Stimulated activated CD8-positive, alpha-beta memory T cell treated with anti-CD3 and anti-CD28 coated beads, Interleukin-4, amount 100 ng/mL, for 1 hour (primary cell): ENCODE measurements around the gene NMU.
"Not testable (repeated sequence)": the region's sequence is repeated elsewhere in the genome, so short reads cannot be mapped to it uniquely, and the experiment has no call there.

Experiments used
- DNase-seq, 2 donors: peaks; one replicate each; pipeline ENCODE4 v3.0.0-alpha.2; 2020; ENCODE audit warnings: low read depth in 2 of 2, low spot score in 1 of 2

The NMU gene

GRCh38 chr4:55625835-55626234, 10.3 kb downstream of the NMU start:
- DNase-seq, result no peak

DNA sequence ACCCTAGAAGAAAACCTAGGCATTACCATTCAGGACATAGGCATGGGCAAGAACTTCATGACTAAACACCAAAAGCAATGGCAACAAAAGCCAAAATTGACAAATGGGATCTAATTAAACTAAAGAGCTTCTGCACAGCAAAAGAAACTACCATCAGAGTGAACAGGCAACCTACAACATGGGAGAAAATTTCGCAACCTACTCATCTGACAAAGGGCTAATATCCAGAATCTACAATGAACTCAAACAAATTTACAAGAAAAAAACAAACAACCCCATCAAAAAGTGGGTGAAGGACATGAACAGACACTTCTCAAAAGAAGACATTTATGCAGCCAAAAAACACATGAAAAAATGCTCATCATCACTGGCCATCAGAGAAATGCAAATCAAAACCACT, 12.0 kb downstream of the NMU start:
- DNase-seq, result not testable (repeated sequence)

DNA sequence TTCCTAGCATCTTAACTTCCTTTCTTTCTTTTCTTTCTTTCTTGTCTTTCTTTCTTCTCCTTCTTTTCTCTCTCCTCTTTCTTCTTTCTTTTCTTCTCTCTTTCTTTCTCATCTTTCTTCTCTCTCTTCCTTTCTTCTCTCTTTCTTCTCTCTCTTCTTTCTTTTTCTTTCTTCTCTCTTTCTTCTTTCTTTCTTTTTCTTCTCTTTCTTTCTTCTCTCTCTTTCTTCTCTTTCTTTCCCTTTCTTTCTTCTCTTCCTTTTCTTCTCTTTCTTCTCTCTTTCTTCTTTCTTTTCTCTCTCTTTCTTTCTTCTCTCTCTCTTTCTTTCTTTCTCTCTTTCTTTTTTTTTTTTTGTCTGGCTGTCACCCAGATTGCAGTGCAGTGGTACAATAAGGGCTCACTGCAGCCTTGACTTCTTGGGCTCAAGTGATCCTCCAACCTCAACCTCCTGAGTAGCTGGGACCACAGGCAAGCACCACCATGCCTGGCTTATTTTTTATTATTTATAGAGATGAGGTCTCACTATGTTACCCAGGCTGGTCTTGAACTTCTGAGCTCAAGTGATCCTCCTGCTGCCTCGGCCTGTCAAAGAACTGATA, 17.5 kb downstream of the NMU start:
- DNase-seq, result no peak

- DNase-seq, result no peak
Measured at GRCh38 chr4:55617587-55618197, 18.4 kb downstream of the NMU start.

DNA sequence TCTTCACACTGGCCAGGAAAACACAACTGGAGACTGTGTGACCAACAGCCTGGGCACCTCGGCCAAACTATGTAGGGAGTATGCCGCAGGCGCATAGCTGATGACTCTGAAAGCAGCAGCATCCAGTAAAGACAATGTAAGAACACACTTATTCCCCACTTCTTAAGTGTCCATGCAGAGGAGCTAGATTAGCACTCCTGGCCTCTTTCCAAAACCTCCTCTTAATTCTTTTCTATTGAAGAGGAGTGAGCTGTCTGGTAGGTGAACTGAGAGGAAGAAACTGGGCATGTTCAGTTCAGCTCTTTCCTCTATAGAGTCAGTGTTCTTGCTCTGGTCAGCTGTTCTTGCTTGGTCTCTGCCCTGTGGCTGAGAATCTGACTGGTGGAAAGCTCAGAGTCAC, 21.1 kb downstream of the NMU start:
- DNase-seq, result no peak

GRCh38 chr4:55613621-55614020, 22.5 kb downstream of the NMU start:
- DNase-seq, result no peak

GRCh38 chr4:55612341-55612740, 23.8 kb downstream of the NMU start:
- no peak for DNase-seq

GRCh38 chr4:55611358-55612059, 24.6 kb downstream of the NMU start:
- no peak for DNase-seq

- DNase-seq, result no peak
Measured at GRCh38 chr4:55610381-55610780, 25.7 kb downstream of the NMU start.

DNA sequence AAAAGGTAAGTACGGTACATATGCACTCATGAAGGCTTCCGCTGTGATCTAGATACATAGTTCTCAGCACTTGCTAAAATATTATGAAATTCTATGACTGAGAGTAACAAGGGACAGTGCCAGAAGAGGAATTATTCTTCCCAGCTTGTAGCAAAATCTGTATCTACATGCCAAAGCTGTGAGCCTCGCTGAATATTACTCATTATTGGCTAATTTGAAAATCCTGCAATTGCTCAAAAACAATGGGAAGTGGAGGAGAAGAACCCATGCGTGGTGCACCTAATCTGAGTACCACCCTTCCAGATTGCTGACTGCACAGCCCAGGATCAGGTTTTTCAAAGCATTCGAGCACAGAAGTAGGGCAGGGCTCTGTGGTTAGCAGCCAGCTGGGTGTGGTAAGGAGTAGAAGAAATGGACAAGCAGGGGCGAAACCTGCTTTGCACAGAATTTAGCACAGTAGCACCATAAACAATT, 26.7 kb downstream of the NMU start:
- DNase-seq, result no peak

DNA sequence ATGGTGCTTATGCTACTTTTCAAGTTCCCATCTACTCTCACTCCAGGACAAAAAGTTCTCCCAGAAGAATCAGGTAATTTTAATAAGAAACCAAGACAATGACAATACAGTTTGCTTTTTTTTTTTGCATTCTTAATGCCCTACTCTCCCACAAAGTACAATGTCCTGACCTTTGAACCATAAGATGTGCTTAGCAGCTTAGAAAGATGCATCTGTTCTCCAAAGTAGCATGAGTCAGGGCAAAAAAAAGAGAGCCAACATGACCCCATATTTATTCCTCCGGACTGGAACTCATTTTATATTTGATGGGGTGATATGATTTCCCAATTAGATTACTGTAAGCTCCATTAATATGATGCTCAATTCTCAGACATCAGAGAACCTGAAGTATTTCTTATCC, 27.5 kb downstream of the NMU start:
- DNase-seq, result no peak

DNA sequence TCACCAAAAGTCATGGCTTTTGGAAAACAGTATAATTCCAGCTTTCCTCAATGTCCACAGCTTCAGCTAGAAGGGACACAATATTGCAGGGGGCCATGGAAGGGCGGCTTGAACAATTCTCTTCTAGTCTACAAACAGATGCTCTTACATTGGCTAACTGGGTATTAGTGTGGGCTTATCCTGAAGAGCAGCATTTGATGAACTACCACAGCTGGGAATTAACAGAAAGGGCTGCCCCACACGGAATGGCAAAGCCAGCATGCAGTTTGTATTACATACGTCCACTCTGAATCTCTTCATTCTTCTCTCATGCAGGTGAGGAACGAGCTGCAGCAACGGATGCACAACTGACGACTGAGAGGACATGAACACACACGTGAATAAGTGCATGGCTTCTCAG, 31.1 kb downstream of the NMU start:
- DNase-seq, result no peak

GRCh38 chr4:55600640-55601039, 35.5 kb downstream of the NMU start:
- no peak for DNase-seq

GRCh38 chr4:55598641-55599040, 37.5 kb downstream of the NMU start:
- DNase-seq, result no peak

- no peak for DNase-seq
Measured at GRCh38 chr4:55592014-55592413, 44.1 kb downstream of the NMU start, which contains the start of gene PDCL2. Gene PDCL2, minus strand, starts transcription at chr4:55592245. Its CDS starts 136 bp downstream, at chr4:55592109.

- no peak for DNase-seq
Measured at GRCh38 chr4:55588160-55588559, 47.9 kb downstream of the NMU start.

DNA sequence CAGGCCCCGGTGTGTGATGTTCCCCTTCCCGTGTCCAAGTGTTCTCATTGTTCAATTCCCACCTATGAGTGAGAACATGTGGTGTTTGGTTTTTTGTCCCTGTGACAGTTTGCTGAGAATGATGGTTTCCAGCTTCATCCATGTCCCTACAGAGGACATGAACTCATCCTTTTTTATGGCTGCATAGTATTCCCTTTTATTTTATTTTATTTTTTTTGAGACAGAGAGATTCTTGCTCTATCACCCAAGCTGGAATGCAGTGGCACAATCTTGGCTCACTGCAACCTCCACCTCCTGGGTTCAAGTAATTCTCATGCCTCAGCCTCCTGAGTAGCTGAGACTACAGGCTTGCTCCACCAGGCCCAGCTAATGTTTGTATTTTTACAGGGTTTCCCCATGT, 53.3 kb downstream of the NMU start:
- not testable (repeated sequence) for DNase-seq

DNA sequence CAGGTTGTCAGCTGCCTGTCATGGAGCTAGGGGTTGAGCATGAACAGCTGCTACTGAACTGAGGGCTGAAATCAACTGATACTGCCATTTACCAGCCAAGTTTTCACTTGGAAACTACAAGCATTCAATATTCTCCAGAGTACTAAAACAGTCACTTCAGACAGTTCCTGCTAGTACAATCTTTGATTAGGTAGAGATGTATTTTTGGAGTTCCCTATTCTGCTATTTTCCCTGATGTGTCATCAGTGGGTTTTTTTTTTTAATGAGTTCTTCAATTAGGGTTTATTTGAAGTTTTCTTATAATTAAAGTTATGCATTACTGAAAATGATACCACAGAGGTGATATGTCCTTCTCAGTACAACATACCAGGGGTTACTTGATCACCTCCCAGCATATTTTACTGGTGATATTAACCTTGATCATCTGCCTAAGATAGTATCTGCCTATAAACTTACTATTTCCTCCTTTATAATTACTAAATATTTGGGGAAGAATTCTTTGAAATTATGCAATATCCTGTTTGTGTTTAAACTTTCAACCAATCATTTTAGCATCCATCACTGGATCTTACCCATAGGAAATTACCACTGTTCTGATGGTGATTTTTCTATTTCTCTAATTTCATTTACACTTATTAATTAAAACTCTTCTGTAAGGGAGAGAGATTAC, 57.6 kb downstream of the NMU start:
- DNase-seq, result no peak

DNA sequence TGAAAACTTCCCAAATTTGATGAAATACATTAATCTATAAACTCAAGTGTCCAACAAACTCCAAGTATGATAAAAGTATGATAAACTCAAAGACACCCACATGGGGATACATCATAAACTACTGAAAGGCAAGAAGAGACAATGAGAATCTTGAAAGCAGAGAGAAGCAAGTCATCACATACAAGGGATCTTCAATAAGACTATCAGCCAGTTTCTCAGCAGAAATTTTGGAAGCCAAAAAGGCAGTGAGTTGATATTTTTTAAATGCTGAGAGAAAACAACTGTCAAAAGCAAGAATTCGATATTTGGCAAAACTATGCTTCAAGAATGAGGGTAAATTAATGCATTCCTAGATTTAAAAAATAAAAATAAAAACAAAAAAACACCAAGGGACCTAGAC, 60.6 kb downstream of the NMU start:
- DNase-seq, result no peak

GRCh38 chr4:55574252-55574651, 61.8 kb downstream of the NMU start:
- DNase-seq, result no peak

DNA sequence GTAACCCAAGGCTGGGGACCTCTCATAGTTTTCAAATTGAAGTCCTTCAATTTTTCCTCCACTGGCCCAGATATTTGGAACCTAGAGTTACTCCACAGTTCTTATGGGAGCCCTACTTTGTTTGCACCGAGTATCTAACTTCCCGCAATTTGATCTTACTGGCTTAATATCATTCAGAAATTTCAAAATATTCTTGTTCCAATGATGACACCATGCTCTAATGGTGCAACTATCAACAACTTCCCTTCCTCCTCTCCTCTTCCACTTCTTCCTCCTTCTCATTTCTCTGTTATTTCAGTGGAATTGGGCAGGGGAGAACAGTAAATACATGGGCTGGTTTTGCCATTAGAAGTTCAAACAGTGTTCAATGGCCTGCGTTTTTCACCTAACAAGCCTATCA, 64.3 kb downstream of the NMU start:
- DNase-seq, result no peak

DNA sequence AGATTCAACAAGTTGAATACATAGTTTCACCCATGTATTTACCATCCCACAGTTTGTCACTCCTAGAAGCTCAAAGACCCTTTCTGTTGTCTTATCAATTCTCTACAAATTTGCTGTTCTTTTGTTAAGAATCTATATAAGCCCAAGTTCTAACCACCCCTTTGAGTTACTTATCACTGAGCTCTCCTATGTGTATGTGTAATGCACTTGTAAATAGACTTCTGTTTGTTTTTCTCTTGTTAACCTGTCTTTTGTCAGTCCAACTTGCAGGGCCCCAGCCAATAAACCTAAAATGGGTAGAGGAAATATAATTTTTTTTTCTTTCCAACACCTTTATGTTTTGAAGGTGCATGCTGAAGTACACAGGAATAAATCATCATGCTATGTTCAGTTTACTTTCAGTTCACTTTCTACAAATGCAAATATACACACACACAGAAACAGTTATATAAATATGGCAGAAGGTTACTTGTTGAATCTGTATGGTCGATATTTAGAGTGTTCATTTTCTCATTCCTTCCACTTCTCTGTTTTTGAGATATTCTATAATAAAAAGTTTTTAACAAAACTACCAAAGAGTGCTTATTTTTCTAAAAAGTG, 67.1 kb downstream of the NMU start:
- no peak for DNase-seq
